SK-N-SH treated with all-trans-retinoic acid at 6 μM for 48 hours (cell line): Measurements from ENCODE around the gene SLPI.

Experiments
- CREB5 ChIP-seq: fragments of 250-450 bp; sonication (Bioruptor Pico); IDR thresholded peaks from 2 replicates; pipeline ENCODE4 v1.5.1; 2020; ENCODE audit warnings: low read depth, mild to moderate bottlenecking, moderate library complexity
- GLIS3 ChIP-seq: fragments of 250-450 bp; sonication (Bioruptor Pico); IDR thresholded peaks from 2 replicates; pipeline ENCODE4 v1.5.0; 2020; ENCODE audit warnings: mild to moderate bottlenecking, moderate library complexity

DNA sequence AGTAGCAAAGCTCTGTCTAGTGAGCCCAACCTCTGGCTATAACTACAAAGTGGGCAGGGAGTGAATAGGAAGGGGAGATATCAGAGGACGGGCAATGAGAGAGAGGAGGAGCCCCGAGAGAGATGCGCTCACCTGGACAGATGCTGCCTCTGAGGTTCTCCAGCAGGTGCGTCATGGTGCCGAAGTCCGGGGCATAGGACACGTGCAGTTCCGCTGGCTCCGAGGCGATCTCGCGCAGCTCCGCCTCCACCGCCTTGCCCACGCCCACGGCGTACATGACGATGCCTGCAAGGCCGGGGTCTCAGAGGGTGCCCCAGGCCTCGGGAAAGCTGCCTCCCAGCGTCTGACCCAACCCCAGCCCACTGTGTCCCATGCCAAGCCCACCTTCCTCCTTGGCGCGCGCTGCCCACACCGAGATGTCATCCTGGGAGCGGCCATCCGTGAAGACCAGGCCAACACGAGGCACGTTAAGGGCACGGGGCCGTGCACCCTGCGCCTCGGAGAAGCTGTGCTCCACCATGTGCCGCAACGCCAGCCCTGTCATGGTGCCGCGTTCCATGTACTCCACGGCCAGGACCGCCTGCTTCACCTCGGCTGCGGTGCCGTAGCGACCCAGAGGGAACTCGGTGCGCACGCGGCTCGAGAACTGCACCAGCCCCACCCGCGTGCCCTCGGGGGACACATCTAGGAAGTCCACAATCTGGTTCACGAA is 43.6 kb upstream of the SLPI start:
- TF ChIP-seq GLIS3 (CRISPR knock-in tag) (no peak), CREB5 (CRISPR knock-in tag) (no peak)
